HepG2 (cell line): ENCODE data around the gene ACTRT2. TPM values are rescaled to one million over a fixed set of nuclear protein-coding genes. Genes with fewer than 3 reads are reported as not detected.

Source experiments
- ATAC-seq: fragments of 200-7000 bp; cut with Tn5 transposase; 3 replicates; pipeline ENCODE4 v1.9.1; 2020; ENCODE audit warnings: mild to moderate bottlenecking, moderate library complexity
- BruUV-seq: library from RNA; stranded (reverse); fragments of 400-500 nt; replicated peaks from 2 replicates; lab custom pipeline; 2021; lab: Mats Ljungman, UMichigan
- CTCF ChIA-PET: fragments of 300-600 bp; formaldehyde crosslinking; extraction: SDS; loops from one replicate; lab custom pipeline; 2021; ENCODE audit warnings: low total read pairs, inconsistent platforms, low intra/inter-chr PET ratio; lab: Yijun Ruan, JAX
- POLR2A ChIA-PET: fragments of 350-600 bp; sonication (Branson Sonifier 250); formaldehyde crosslinking; loops from one replicate; lab custom pipeline; 2020; ENCODE audit warnings: antibody characterized with exemption, inconsistent platforms; lab: Yijun Ruan, JAX
- DNase-seq: peaks from one replicate; pipeline ENCODE4 v3.0.0-alpha.2; 2015; ENCODE audit warnings: low spot score
- FAIRE-seq: peaks from 3 replicates; lab custom pipeline; 2011; peaks lifted over from hg19 to GRCh38; lab: Jason Lieb, UNC
- H2AFZ ChIP-seq: one replicate; pipeline ENCODE4 v1.6.1; 2011; ENCODE audit warnings: low read length, inconsistent platforms
- H3K27ac ChIP-seq: fragments of 300-600 bp; 3 replicates; pipeline ENCODE4 v1.8.0; 2011; ENCODE audit warnings: mixed run types, mild to moderate bottlenecking, mixed read lengths, low read length, inconsistent platforms; ENCODE audit not compliant: insufficient read depth; ENCODE audit errors: extremely low read length
- H3K27me3 ChIP-seq, 2 experiments: fragments of 200-600 bp in 1 of 2; 2 replicates in 1 of 2; 3 replicates in 1 of 2; pipeline versions ENCODE4 v1.6.0 to v1.8.0; 2011; ENCODE audit warnings: low read length in 2 of 2, mild to moderate bottlenecking in 2 of 2, moderate library complexity in 2 of 2, inconsistent platforms in 1 of 2; ENCODE audit not compliant: insufficient read depth in 2 of 2, control insufficient read depth in 1 of 2
- H3K36me3 ChIP-seq, 2 experiments: fragments of 200-600 bp in 1 of 2; replicated peaks in 1 of 2; 2 replicates in 1 of 2; 3 replicates in 1 of 2; pipeline versions ENCODE4 v1.5.1 to v1.8.0; 2011; ENCODE audit warnings: low read length in 2 of 2, inconsistent platforms in 1 of 2; ENCODE audit not compliant: insufficient read depth in 2 of 2, control insufficient read depth in 1 of 2
- H3K4me1 ChIP-seq: 2 replicates; pipeline ENCODE4 v1.5.1; 2012; ENCODE audit warnings: low read length, inconsistent platforms; ENCODE audit not compliant: insufficient read depth
- H3K4me2 ChIP-seq: 2 replicates; pipeline ENCODE4 v1.6.0; 2011; ENCODE audit warnings: low read depth, low read length, inconsistent platforms
- H3K4me3 ChIP-seq, 3 experiments: fragments of 200-600 bp in 1 of 3; sonication (generic), shearing (Covaris generic) in 1 of 3; replicated peaks in 1 of 3; 2 replicates each; pipeline ENCODE4 v1.5.1; 2011 to 2016; ENCODE audit warnings: low read length in 3 of 3, inconsistent platforms in 2 of 3, low read depth in 2 of 3, mild to moderate bottlenecking in 2 of 3, control low read depth in 1 of 3, mixed read lengths in 1 of 3; ENCODE audit not compliant: insufficient read depth in 1 of 3
- H3K79me2 ChIP-seq: one replicate; pipeline ENCODE4 v1.6.1; 2011; ENCODE audit warnings: low read length, inconsistent platforms; ENCODE audit not compliant: insufficient read depth
- H3K9ac ChIP-seq: 2 replicates; pipeline ENCODE4 v1.6.0; 2011; ENCODE audit warnings: mild to moderate bottlenecking, low read depth, low read length, inconsistent platforms; ENCODE audit not compliant: insufficient read depth
- H3K9me3 ChIP-seq: 2 replicates; pipeline ENCODE4 v1.5.1; 2012; ENCODE audit warnings: mild to moderate bottlenecking, low read length
- H4K20me1 ChIP-seq: 2 replicates; pipeline ENCODE4 v1.6.0; 2011; ENCODE audit warnings: inconsistent platforms, mild to moderate bottlenecking, low read length, moderate library complexity; ENCODE audit not compliant: insufficient read depth
- ARHGAP35 ChIP-seq: sonication (generic); formaldehyde crosslinking; IDR thresholded peaks from 2 replicates; pipeline ENCODE4 v1.9.0; 2022; ENCODE audit warnings: mild to moderate bottlenecking, inconsistent platforms, moderate library complexity, missing genetic modification reagents, borderline replicate concordance
- FOXK2 ChIP-seq: fragments of 450-650 bp; IDR thresholded peaks from 2 replicates; pipeline ENCODE4 v1.6.1; 2016
- MEIS1 ChIP-seq: sonication (generic); formaldehyde crosslinking; IDR thresholded peaks from 2 replicates; pipeline ENCODE4 v1.9.0; 2021; ENCODE audit warnings: mild to moderate bottlenecking, missing genetic modification reagents, moderate library complexity, borderline replicate concordance
- MXI1 ChIP-seq: IDR thresholded peaks from 3 replicates; pipeline ENCODE4 v1.6.1; 2012; ENCODE audit warnings: low read depth, low read length, inconsistent platforms, borderline replicate concordance
- RARA ChIP-seq: IDR thresholded peaks from 2 replicates; pipeline ENCODE4 v1.6.1; 2016; ENCODE audit warnings: missing genetic modification reagents, missing compliant biosample characterization
- SATB2 ChIP-seq: sonication (generic); formaldehyde crosslinking; IDR thresholded peaks from 2 replicates; pipeline ENCODE4 v1.5.0; 2020; ENCODE audit warnings: missing genetic modification reagents
- TAF15 ChIP-seq: fragments of 200-400 bp; formaldehyde crosslinking; IDR thresholded peaks from one replicate; pipeline ENCODE4 v1.6.1; 2018; ENCODE audit warnings: mild to moderate bottlenecking, low read depth, low read length; ENCODE audit not compliant: poor library complexity, severe bottlenecking
- YEATS4 ChIP-seq: sonication (generic); formaldehyde crosslinking; IDR thresholded peaks from 2 replicates; pipeline ENCODE4 v1.4.0; 2020; ENCODE audit warnings: missing genetic modification reagents, borderline replicate concordance
- ZNF781 ChIP-seq: sonication (generic); formaldehyde crosslinking; IDR thresholded peaks from 2 replicates; pipeline ENCODE4 v1.5.1; 2020; ENCODE audit warnings: borderline replicate concordance, mild to moderate bottlenecking, missing genetic modification reagents; ENCODE audit errors: not compliant biosample characterization
- ZNF891 ChIP-seq: sonication (generic); formaldehyde crosslinking; IDR thresholded peaks from 2 replicates; pipeline ENCODE4 v1.5.0; 2020; ENCODE audit warnings: mild to moderate bottlenecking, missing genetic modification reagents
- WGBS: methylation state at CpG from one replicate; pipeline ENCODE4 v1.1.6; 2017; ENCODE audit warnings: low lambda C conversion rate; 5-methylcytosine and 5-hydroxymethylcytosine counted together
- in situ Hi-C: cut with HindIII; loops from 2 replicates; pipeline ENCODE4 v1.10.0; 2017; ENCODE audit warnings: low pct_unique_long_range_greater_than_20kb; ENCODE audit not compliant: extremely low pct_ligation_motif_present
- intact Hi-C: fragments of 100-400 bp; cut with micrococcal nuclease; formaldehyde crosslinking; loops from one replicate; pipeline ENCODE4 v1.10.0; 2022; ENCODE audit not compliant: unreplicated experiment
- polyA plus RNA-seq, 8 experiments: library from polyadenylated mRNA; depleted of rRNA in 3 of 8; stranded (reverse) in 7 of 8; unstranded in 1 of 8; fragments of >200 nt; fragmentation: Illumina TruSeq in 4 of 8; extraction: Trizol in 4 of 8; gene quantifications; 2 replicates each; pipeline versions ENCODE4 v1.2.1 to v1.2.3, GENCODE V29; 2011 to 2016; ENCODE audit warnings: low read depth in 4 of 8, missing spikeins in 1 of 8, mixed read lengths in 1 of 8; ENCODE audit not compliant: insufficient read depth in 1 of 8
- total RNA-seq, 5 experiments: library from RNA; depleted of rRNA; stranded (reverse); fragments of >200 nt; fragmentation: Illumina TruSeq; extraction: Trizol; gene quantifications; 2 replicates each; pipeline ENCODE4 v1.2.3, GENCODE V29; 2016; ENCODE audit warnings: low read depth in 1 of 5
- TF ChIP-seq, protein P1 (sequence below): sonication (generic); formaldehyde crosslinking; IDR thresholded peaks from 2 replicates; pipeline ENCODE4 v1.8.1; 2023; ENCODE audit warnings: missing genetic modification reagents, inconsistent platforms, borderline replicate concordance
- TF ChIP-seq, protein P2 (sequence below): sonication (generic); formaldehyde crosslinking; IDR thresholded peaks from 2 replicates; pipeline ENCODE4 v1.8.1; 2023; ENCODE audit warnings: mild to moderate bottlenecking, moderate library complexity, missing genetic modification reagents

The ACTRT2 gene
- total and polyA plus RNA-seq, 2 of the 13 experiments (the other 11 are each of a cell fraction or from before 2014, with no cell fraction given), result not detected

DNA sequence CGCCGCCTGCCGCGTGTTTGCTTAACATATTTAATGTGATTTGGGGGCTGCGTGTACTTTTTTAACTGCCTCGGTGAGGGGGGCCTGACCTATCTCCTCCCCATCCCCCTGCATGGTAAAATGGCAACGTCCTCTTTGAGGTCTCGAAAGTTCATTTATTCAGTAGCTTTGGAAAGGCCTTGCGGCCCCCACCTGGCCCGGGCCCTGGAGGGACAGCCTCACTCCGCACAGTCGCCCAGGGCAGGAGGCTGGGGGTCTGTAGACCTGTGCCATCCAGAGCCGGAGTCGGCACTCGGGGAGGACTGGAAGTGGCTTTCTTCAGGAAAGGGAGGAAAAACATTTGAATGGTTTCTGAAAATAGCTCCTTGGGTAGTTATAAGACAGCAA is 38.0 kb upstream of the ACTRT2 start:
- H3K27ac ChIP-seq, result no peak overlapping the region
- H4K20me1 ChIP-seq, result no peaks in the 10 kb centered on the region
- H3K27me3 ChIP-seq, result peaks cover 9 to 47% of the 10 kb centered on the region in 2 experiments
- 16% methylated on average over 13 of the region's 15 CpGs for WGBS
- no peak overlapping the region for H3K9ac ChIP-seq
- POLR2A ChIA-PET, result no interaction called here
- in situ Hi-C loops (no loop called here), intact Hi-C loops (no loop called here)
- CTCF ChIA-PET, result no interaction called here
- FAIRE-seq (no peak), DNase-seq (no peak), ATAC-seq (no peak)
- H3K4me2 ChIP-seq, result no peak overlapping the region
- no peaks in the 10 kb centered on the region for H3K79me2 ChIP-seq
- H3K4me3 ChIP-seq, result no peak overlapping the region
- TF ChIP-seq RARA (no peak), FOXK2 (no peak), SATB2 (CRISPR knock-in tag) (no peak), MEIS1 (CRISPR knock-in tag) (no peak), ZNF891 (CRISPR knock-in tag) (no peak), ARHGAP35 (CRISPR knock-in tag) (no peak), YEATS4 (CRISPR knock-in tag) (no peak), MXI1 (no peak), TAF15 (no peak), ZNF781 (CRISPR knock-in tag) (no peak)
- TF ChIP-seq, protein P1, sequence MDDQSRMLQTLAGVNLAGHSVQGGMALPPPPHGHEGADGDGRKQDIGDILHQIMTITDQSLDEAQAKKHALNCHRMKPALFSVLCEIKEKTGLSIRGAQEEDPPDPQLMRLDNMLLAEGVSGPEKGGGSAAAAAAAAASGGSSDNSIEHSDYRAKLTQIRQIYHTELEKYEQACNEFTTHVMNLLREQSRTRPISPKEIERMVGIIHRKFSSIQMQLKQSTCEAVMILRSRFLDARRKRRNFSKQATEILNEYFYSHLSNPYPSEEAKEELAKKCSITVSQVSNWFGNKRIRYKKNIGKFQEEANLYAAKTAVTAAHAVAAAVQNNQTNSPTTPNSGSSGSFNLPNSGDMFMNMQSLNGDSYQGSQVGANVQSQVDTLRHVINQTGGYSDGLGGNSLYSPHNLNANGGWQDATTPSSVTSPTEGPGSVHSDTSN (CRISPR knock-in tag), result no peak
- TF ChIP-seq, protein P2, sequence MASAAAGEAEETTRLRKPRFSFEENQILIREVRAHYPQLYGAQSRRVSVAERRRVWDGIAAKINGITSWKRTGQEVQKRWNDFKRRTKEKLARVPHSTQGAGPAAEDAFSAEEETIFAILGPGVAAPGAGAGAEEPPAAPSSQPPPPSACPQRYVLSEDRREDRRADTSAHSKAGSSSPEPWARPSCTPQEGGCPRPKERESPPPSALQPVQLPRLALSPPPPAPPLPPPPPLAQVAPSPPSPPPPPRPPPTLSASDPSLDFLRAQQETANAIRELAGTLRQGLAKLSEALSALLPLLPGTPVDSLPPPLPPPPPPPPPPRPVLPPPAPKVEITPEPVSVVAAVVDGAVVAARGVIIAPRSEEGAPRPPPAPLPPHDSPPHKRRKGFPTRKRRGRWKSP (CRISPR knock-in tag), result no peak
- no peaks in the 10 kb centered on the region for H3K9me3 ChIP-seq
- BruUV-seq, result no TSS peak
- H3K4me1 ChIP-seq, result no peaks in the 10 kb centered on the region
- no peaks in the 10 kb centered on the region for H3K36me3 ChIP-seq
- no peak overlapping the region for H2AFZ ChIP-seq
